Endometrium (tissue), 2 donors: ENCODE measurements around the gene KRT71.
"Not testable (repeated sequence)": the region's sequence is repeated elsewhere in the genome, so short reads cannot be mapped to it uniquely, and the experiment has no call there.

Experiments
- FAIRE-seq: peaks from 2 replicates; lab custom pipeline; 2012; peaks lifted over from hg19 to GRCh38; lab: Jason Lieb, UNC
- donor health status: control.
- donor health status: control.

Gene KRT71

DNA sequence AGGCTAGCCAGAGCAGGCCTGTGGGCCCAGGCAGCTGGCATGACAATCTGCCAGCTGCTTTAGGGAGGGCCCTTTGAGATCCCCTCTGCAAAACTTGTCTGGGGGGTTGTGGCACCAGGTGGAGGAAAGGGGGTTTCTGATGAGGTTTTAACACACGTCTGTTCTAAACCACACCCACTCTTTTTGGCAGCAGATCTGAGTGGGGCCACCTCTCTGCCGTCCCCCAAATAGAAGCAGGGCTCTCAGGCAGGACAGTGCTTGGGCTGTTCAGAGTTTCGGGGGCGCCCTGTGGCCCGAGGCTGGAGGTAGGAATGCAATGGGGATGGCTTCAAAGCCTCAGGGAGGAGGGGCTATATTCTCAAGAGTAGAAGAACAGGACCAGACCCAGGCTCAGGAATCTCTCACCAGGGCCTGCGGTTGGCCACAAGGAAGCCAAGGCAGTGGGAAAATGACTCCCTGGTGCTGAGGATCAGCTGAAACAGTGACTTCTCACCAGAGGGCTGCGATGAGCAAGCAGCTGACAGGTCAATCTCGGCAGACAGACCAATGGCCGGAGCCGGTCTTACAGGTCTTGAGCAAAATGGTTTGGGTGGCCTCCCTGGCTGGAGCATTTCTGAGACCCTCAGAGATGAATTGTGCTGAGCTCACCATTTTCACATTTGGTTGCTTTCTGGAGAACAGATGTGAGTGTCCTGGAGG lies 31.2 kb downstream of the KRT71 start:
- FAIRE-seq: no peak

DNA sequence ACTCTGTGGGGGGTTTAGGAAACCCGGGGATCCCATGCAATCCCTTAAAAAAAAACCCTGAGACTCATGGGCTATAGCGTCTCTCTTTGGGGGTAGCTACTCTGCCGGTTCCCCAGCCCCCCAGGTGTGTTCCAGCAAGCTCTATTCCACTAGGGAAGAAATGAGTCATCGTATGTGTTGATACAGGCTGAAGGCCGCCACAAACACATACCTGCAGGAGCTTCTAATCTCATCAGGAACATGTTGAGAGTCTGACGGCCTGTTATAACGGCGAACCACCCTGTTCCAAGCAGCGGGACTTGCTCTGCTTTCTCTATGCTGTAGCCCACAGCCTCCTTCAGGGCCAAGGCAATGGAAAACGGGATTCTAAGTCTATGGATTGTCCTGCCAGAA lies 31.8 kb downstream of the KRT71 start:
- FAIRE-seq: no peak

DNA sequence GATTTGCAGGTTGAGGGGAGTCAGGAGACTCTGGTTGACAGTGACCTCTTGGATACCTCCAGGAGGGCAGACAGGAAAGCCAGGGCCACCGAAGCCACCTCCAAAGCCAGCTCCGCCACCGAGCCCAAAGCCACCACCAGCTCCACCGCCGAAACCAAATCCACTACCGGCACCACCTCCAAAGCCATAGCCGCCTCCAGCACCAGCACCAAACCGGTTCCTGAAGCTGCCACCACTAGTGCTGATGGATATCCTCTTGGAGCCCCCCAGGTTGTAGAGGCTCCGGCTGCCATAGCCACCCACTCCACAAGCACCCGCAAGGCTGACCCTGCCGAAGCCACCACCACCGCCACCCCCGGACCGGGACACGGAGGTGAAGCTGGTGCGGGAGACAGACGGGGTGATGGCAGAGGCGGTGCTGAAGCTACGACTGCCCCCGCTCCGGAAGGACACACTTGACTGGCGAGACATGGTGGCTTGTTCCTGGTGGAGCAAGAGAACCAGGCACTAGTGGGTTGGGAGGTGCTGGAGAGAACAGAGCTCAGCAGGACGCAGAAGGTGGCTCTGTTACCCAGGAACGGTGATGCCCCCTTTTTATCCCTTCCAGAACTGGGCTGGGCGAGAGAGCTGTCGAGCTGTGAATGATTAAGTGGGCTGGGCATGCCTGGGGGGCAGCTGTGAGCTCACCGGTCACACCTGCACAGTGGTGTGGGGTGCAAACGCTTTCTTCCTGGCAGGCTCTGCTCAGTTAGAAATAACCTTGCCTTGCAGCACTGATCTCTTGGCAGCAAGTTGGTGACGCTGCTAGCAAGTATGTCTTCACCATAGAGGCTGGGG lies 32.9 kb downstream of the KRT71 start, which contains the start of gene KRT5:
KRT5 (minus strand) TSS at position 569 of the 837 bp plus-strand sequence; CDS start at position 471, 98 bp downstream.
- no peak for FAIRE-seq

DNA sequence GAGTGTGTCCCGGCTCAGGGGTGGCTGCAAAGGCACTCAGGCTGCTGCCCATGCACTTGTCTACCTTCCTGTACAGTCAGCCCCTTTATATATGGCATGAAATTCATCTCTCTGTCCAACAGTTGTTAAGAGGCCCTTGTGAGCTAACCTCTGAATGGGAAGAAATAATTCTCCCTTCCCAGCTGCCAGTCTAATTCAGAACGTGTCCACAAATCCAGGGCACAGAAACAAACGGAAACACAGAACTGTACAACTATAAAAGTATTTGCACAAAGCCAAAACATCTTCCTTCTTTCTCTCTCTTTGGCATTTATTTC lies 33.6 kb downstream of the KRT71 start:
- no peak for FAIRE-seq

DNA sequence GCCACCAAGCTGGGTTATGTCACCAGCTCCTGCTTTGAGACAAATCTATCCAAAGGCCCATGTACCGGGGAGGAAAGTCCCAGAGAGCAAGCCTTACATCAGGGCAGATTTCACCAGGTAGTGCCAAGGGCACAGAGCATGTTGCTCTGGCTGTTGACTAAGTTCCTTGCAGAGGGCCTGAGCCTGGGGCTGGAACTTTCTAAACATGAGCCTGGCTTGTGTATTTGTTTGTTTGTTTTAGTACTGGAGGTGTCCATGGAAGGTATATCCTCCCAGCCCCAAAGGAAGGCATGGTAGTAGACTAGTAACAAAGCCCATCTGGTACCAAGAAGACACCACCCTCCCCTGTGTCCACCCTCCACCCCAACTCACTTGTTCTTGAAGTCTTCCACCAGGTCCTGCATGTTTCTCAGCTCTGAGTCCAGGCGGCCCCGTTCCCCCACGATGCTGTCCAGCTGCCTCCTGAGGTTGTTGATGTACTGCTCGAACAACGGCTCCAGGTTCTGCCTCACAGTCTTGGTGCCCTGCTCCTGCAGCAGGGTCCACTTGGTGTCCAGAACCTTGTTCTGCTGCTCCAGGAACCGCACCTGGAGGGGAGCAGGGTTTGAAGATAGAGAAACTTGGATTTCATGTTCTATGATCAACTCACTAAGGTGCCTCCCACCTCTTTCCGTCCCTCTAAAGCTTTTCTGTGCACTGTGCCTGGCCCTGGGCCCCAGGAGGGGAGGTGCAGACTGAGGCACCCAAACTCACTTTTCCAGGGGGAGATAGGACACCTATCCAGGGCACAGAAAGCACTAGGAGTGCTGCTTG lies 34.2 kb downstream of the KRT71 start:
- no peak for FAIRE-seq

DNA sequence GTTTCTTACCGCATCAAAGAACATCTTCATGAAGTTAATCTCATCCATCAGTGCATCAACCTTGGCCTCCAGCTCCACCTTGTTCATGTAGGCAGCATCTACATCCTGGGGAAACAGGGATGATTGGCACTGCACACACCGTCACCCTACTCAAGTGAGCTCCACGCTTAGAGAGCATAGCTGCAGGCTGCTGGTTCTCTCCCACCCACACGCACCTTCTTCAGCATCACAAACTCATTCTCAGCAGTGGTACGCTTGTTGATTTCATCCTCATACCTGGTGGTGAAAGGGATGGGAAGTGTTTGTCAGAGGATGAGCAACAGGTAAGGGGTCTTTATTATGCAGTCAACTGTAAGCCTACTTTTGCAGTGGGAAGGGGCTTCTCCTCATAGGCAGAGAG lies 35.1 kb downstream of the KRT71 start:
- FAIRE-seq: no peak

DNA sequence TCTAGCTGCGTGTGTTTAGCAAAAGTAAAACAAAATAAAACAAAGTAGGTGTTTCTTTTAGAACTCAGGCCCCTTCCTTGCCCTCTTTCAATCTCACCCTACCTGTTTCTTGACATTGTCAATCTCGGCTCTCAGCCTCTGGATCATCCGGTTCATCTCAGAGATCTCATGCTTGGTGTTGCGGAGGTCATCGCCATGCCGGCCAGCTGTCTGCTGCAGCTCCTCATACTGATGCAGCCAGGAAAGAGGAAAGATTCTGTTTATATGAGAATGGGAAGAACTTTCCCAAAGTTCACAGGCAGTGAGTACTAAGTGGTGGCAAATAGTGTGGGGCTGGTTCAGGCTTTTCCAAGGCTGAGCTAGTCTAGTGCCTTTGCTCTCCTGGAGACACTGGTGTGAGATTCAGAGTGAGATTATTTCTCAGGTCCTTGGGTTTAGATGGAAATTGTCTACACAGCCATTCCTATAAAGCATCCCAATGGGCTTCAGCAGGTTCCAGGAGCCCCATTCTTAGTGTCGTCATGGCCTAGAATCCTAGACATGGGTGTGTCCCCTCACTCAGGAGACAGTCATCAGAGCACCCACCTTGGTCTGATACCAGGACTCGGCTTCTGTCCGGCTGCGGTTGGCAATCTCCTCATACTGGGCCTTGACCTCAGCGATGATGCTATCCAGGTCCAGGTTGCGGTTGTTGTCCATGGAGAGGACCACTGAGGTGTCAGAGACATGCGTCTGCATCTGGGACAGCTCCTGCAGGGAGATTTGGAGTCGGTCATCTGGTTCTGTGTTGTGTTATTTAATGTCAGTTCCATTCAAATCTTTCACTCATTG lies 35.7 kb downstream of the KRT71 start:
- no peak for FAIRE-seq

DNA sequence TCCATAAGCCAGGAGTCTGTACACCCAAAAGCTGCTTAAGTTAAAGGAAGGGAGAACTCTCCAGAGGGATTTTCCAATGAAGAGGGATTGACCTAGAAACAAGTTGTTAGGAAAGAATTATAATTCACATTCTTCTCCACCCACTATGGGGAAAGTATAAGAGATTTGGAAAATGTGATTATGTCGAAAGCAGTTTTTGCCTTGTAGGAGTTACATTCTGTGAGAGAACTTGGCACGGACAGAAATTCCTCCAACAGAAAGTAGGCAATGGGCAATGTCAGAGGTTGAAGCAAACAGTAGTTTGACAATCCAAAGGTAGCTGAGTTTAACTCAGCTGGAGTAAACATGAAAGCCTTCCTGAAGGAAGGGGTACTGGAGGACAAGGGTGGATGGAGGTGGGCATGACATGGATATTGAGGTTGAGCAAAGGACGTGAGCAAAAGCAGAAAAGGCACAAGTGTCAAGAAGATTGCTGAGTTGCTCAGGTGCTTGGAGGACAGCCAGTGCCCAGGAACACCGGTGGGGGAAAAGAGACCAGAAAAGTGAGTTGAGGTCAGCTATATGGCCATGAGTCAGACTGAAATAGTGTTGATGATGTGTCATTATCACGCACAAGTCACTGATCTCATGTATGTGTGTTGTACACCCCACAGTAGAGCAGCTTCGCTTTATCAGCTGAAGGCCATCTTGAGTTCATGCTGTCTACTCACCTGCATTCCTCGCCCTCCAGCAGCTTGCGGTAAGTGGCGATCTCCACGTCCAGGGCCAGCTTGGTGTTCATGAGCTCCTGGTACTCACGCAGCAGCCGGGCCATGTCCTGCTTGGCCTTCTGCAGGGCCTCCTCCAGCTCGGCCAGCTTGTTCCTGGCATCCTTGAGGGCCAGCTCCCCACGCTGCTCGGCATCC lies 36.8 kb downstream of the KRT71 start:
- no peak for FAIRE-seq

DNA sequence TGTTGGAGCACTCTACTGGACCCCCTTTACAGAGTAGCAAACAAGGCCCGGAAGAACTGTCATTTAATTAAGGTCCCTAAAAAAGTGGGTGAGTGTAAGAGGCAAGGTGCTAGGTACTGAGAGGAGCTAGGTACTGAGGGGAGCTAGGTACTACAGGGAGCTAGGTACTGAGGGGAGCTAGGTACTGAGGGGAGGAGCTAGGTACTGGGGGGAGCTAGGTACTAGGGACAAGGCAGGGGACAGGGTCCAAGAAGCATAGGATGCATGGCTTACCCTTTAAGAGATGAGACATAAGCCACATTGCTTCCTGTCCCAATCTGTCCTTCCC lies 37.7 kb downstream of the KRT71 start:
- FAIRE-seq: no peak

DNA sequence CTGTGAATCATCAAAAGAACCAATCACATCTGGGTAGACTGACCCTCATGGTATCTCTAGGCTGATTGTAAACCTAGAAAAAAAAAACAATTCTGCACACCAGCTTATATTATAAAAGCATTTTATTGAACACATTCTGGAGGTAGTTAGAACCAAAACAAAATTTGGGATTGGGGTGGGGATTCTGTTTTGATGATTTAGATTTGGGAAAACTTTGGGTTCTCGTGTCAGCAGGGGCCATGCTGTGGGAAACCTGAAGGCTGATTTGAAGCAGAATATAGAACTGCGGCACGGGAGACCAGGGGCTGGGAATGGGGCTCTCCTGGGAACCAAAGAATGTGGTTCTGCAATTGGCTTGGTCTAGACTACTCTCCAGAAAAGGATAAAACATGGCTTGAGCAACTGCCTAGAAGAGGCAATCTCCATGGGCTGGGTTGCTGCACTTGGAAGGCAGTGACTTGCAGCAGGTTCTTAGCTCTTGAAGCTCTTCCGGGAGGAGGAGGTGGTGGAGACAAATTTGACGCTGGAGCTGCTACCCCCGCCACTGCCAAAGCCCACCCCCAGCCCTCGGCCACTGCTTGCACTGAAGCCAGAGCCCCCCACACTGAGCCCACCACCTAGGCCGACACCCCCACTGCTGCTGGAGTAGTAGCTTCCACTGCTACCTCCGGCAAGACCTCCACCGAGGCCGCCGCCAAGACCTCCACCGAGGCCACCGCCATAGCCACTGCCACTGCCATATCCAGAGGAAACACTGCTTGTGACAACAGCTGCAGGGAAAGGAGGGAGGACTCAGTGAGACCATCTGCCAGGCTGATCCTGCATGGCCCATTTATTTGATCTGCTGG lies 38.2 kb downstream of the KRT71 start:
- FAIRE-seq: no peak

DNA sequence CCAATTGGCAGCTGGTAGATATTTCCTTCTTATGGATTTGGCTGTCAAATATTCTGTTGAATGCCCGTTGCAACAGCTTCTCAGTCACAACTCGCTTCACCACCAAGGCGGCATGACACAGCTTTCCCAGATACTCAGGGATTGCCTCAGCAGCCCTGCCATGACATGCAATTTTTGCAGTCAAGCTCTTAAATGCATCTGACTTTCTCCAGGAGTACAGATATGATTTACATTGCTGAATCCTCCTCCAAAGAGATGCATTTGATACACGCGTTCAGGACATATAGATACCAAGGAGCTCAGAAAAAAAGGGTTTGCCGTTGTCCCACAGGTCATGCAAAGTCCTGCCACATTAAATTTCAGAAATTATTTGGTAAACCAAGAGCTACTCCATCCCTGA lies 39.2 kb downstream of the KRT71 start:
- no peak for FAIRE-seq

DNA sequence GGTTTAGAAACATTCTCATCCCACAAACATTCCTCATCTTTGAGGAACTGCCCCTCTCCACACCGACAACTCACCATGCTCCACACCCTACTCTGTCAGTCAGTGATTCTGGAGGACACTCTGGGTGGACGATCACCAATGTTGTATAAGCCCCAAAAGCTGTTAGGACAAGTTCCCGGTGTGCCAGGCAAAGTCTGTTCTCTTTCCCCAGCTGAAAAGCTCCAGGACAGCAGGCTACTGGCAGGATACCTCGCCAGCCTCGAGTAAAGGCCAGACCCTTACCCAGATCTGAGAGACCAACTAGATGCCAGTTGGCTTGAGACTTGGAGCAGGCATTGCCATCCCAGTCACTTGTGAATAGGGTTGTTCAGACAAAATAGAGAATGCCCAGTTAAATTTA lies 44.7 kb downstream of the KRT71 start:
- no peak for FAIRE-seq

DNA sequence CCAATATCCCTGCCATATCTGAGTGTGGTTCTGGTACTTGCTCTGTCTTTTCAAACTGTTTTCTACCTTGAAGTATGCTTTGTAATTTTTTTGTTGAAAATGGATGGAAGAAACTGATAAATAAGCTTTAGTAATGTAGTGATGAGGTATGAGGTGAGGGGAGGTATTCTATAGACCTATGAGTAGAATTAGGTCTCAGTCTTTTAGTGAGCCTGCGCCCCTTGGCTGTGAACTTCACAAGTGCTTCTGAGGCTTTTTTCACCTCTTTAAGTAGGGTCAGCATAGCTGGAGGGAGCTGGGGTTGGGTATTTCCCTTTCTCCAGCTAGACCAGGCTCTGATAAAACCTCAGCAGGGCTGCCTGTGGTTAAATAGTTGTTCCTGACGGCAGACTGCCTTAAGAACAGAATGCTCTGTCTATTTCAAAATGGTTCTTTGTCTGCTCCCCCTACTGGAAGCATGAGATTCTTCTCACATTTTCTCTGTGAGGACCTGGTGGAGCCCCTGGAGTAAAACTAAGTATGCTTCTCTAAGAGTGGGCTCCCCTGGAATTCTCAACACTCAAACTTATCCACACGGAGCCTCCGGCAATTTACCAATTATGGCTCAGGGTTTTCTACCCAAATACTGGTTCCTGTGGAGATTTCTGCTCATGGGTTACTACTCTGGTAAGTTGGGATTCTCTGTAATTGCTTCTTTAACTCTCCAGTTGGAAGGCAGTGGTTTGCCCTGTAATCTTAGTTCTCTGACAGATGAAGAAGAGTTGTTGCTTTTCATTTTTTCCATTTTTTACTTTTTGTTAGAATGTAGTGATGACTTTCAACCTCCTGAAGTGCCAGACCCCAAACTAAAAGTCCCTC lies 45.9 kb downstream of the KRT71 start:
- no peak for FAIRE-seq

DNA sequence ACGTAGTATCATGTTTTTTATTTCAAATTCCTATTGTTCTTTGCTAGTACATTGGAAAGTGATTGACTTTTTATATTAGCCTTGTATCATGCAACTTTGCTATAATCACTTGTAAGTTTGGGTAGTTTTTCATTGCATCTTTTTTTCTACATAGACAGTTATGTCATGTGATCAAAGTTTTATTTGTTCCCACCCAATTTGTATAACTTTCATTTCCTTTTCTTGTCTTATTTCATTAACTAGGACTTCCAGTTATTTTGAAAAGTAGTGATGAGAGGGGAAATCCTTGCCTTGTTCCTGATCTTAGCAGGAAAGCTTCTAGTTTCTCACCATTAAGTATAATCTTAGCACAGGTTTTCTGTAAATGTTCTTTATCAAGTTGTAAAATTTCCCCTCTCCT lies 50.1 kb downstream of the KRT71 start:
- no peak for FAIRE-seq

DNA sequence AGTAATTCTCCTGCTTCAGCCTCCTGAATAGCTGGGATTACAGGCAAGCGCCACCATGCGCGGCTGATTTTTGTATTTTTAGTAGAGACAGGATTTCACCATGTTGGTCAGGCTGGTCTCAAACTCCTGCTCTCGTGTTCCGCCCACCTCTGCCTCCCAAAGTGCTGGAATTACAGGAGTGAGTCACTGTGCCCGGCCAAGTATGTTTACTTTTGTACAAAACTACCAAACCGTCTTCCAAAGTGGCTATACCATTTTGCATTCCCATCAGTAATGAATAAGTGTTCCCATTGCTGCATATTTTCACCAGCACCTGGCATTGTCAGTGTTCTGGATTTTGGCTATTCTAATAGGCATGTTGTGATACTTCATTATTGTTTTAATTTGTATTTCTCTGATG lies 51.5 kb downstream of the KRT71 start:
- FAIRE-seq: no peak

DNA sequence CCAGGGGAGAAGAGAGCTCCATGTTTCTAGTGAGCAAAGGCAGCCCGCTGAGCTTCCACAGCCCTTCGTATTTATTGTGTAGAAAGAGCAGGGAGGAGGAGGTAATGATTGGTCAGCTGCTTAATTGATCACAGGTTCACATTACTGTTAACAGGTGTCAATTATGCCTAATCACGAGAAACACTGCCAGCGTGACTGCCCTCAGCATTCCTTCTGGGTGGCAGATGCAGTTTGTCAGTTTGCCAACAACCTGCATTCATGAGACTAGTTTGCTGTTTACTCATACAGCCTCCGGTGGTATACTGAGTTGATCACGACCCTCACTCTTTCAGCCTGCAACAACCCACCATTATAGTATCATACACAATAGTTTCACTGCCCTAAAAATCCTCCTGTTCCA lies 52.4 kb downstream of the KRT71 start:
- FAIRE-seq: not testable (repeated sequence)

DNA sequence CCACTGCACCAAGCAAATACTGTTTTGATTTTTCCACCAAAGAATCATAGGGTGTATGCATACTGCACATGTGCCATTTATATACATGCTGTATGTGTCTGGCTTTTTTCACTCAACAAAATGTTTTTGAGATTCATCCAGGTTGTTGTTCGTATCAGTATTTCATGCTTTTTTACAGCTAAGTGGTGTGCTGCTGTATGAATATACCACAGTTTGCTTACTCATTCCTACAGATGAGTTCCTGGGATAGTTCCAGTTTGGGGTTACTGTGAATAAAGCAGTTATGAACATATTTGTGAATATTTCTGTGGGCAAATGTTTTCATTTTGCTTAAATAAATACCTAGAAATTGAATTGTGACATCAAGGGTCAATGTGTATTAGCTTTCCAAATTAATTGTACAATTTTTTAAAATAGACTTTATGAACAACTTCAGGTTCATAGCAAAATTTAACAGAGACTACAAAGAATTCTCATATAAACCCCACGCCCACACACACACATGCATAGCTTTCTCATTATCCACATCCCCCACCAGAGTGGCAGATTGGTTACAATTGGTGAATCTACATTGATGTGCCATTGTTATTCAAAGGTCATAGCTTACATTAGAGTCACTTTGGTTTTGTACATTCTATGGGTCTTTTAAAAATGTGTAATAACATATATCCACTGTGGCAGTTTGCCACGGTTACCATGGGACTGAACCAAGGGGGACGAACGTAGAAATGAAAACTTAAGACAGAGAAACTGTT lies 53.0 kb downstream of the KRT71 start:
- no peak for FAIRE-seq

DNA sequence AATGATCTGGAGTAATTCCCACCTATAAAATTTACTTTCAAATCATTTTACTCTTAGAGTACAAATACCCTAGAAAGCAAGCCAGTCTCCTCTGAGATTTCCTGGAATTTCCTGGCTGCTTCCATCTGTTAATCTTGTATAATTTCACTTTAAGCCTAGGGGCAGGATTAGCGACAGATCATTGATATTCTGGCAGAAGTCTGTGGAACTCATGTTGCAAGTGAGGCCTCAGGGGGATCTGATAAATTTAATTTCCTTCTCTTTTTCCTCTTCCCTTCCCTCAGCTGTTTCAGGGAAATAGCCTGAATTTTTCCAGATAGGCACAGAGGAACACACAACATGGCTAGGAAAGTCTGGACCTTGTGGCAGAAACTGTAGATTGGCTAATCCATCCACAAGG lies 54.0 kb downstream of the KRT71 start:
- FAIRE-seq: no peak
